Choroid plexus epithelial cell (primary cell): Measurements from ENCODE around the gene SLC30A9.

ENCODE experiments used
- DNase-seq: peaks from one replicate; pipeline ENCODE4 v3.0.0-alpha.2; 2010; ENCODE audit warnings: low read depth
- H3K4me3 ChIP-seq: 2 replicates; pipeline ENCODE4 v1.5.1; 2011; ENCODE audit warnings: low read depth, mild to moderate bottlenecking, control low read depth, low read length, moderate library complexity
- CTCF ChIP-seq: conservative IDR thresholded peaks from 2 replicates; pipeline ENCODE4 v1.5.1; 2011; ENCODE audit warnings: low read depth, mild to moderate bottlenecking, control low read depth, inconsistent platforms, low read length, moderate library complexity

Gene SLC30A9

GRCh38 chr4:42050516-42051249 is 60.4 kb downstream of the SLC30A9 start:
- DNase-seq = peak; percentile 43
- peak; percentile 3 for TF ChIP-seq CTCF

GRCh38 chr4:42066402-42066801 is 76.1 kb downstream of the SLC30A9 start:
- H3K4me3 ChIP-seq = no peak overlapping the region
- TF ChIP-seq CTCF = no peak
- DNase-seq = no peak

More at GRCh38 chr4:42050516-42051249, 60.4 kb downstream of the SLC30A9 start:
- H3K4me3 ChIP-seq = no peak overlapping the region

GRCh38 chr4:42067264-42067663 is 76.9 kb downstream of the SLC30A9 start:
- H3K4me3 ChIP-seq = no peak overlapping the region
- no peak for DNase-seq
- no peak for TF ChIP-seq CTCF

- no peak for TF ChIP-seq CTCF
- no peak overlapping the region for H3K4me3 ChIP-seq
- no peak for DNase-seq
These were observed 80.1 kb downstream of the SLC30A9 start for GRCh38 chr4:42070463-42070862.

GRCh38 chr4:42074294-42074693 is 84.0 kb downstream of the SLC30A9 start:
- peak; percentile 36 for DNase-seq
- TF ChIP-seq CTCF = no peak
- H3K4me3 ChIP-seq = no peak overlapping the region

- H3K4me3 ChIP-seq = no peak overlapping the region
- no peak for DNase-seq
- TF ChIP-seq CTCF = no peak
These were observed 88.0 kb downstream of the SLC30A9 start for GRCh38 chr4:42078184-42078801.

- TF ChIP-seq CTCF = no peak
- DNase-seq = no peak
- H3K4me3 ChIP-seq = no peak overlapping the region
These were observed 90.0 kb downstream of the SLC30A9 start for GRCh38 chr4:42080306-42080705.
